Measurements from ENCODE around the gene PSMA8.

PSMA8 gene

DNA sequence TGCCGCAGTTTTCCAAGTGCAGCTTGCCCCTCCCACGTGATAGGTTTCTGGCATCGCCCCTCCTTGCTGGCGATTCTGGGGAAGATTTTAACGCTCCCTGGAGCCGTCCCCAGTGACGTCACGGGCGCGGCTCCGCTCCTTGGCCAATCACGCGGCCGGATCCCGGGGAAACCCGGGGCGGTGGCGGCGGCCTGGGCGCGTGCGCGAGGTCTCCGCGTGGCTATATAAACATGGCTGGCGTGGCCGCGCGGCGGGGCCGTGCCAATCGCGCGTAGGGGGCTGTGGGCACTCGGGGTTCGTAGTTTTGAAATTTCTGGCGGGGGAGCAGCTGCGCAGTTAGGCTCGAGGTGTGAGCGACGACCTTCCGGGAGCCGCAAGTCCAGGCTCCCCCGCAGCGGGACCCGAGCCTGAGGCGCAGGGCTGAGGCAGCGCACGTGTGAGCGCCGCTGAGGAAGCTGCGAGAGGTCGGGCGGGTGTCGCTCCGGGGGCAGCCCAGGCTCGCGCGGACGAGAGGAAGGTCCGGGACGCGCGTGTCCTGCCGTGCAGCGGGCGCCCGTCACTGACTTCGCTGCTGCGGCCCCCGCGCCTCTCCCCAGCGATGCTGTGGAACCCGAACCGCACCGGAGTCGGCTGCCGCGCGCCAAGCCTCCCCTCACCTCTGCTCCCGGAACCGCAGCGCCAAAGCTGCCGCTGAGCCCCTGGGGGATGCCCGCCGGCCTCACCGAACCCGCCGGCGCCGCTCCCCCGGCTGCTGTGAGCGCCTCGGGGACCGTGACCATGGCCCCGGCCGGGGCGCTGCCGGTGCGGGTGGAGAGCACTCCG lies 92.8 kb downstream of the PSMA8 start, which contains the start of gene TAF4B:
Gene TAF4B, plus strand, starts transcription at position 217 of the 822 bp plus-strand sequence. Its CDS starts 489 bp downstream, at position 706.
- Histone ChIP-seq H3K27me3 (ENCODE audit: control insufficient read depth in 1 of 2, insufficient read depth in 1 of 2, low read length in 2 of 2) (no peaks in the 10 kb centered on the region), H3K4me3 (ENCODE audit: insufficient read depth in 1 of 2, low read depth in 1 of 2, low read length in 2 of 2) (peak within 1 kb of the TSS; percentile 91 to 96), H2BK120ac (ENCODE audit: low read depth, low read length) (no peak within 1 kb of the TSS), H2AFZ (ENCODE audit: low read depth, low read length) (peak within 1 kb of the TSS; percentile 95), H3K4me1 (ENCODE audit: control insufficient read depth, insufficient read depth, low read depth, low read length) (peaks cover 5% of the 10 kb centered on the region), H2BK15ac (ENCODE audit: low read depth, poor library complexity, severe bottlenecking) (peak within 1 kb of the TSS; percentile 5), H3K27ac (ENCODE audit: low read length, poor library complexity, severe bottlenecking) (no peak within 1 kb of the TSS), H3K9ac (ENCODE audit: low read length) (peak within 1 kb of the TSS; percentile 96), H3K14ac (ENCODE audit: low read length in 2 of 2) (peak within 1 kb of the TSS in 1 of 2 experiments; percentile 53), H4K8ac (ENCODE audit: low read length) (peak within 1 kb of the TSS; percentile 3), H3K4ac (ENCODE audit: low read depth in 1 of 2, low read length in 2 of 2) (peak within 1 kb of the TSS in 1 of 2 experiments; percentile 14), H3K79me1 (replicated peaks; ENCODE audit: low read length, poor library complexity, severe bottlenecking) (peaks cover 7% of the 10 kb centered on the region), H4K91ac (ENCODE audit: low read length) (no peak within 1 kb of the TSS), H2BK5ac (ENCODE audit: low read depth, low read length, poor library complexity, severe bottlenecking) (no peak within 1 kb of the TSS), H3K18ac (ENCODE audit: low read depth in 1 of 2, low read length in 2 of 2) (peak within 1 kb of the TSS; percentile 46 to 60), H3K23ac (ENCODE audit: low read length in 2 of 2) (peak within 1 kb of the TSS in 1 of 2 experiments; percentile 85), H3K36me3 (ENCODE audit: control insufficient read depth in 1 of 2, insufficient read depth in 2 of 2, low read depth in 1 of 2, low read length in 2 of 2) (no peaks in the 10 kb centered on the region), H2BK12ac (ENCODE audit: low read length in 2 of 2) (peak within 1 kb of the TSS in 1 of 2 experiments; percentile 10), H3K4me2 (ENCODE audit: low read length, poor library complexity, severe bottlenecking) (peak within 1 kb of the TSS; percentile 100), H3K9me3 (ENCODE audit: control insufficient read depth, low read length) (no peaks in the 10 kb centered on the region), H2AK5ac (ENCODE audit: low read length, severe bottlenecking) (no peak within 1 kb of the TSS)
- peak; percentile 88 for DNase-seq
- under 1% methylated on average over 78 of the region's 101 CpGs for WGBS

GRCh38 chr18:26227051-26227670 lies 93.5 kb downstream of the PSMA8 start:
- Histone ChIP-seq H3K4me3 (ENCODE audit: insufficient read depth in 1 of 2, low read depth in 1 of 2, low read length in 2 of 2) (peak overlapping the region; percentile 91 to 96), H3K14ac (ENCODE audit: low read length in 2 of 2) (no peak overlapping the region), H3K4ac (ENCODE audit: low read depth in 1 of 2, low read length in 2 of 2) (peak overlapping the region in 1 of 2 experiments; percentile 14), H3K4me1 (ENCODE audit: control insufficient read depth, insufficient read depth, low read depth, low read length) (peaks cover 5% of the 10 kb centered on the region), H3K36me3 (ENCODE audit: control insufficient read depth in 1 of 2, insufficient read depth in 2 of 2, low read depth in 1 of 2, low read length in 2 of 2) (no peaks in the 10 kb centered on the region), H2BK15ac (ENCODE audit: low read depth, poor library complexity, severe bottlenecking) (no peak overlapping the region), H4K8ac (ENCODE audit: low read length) (no peak overlapping the region), H2AFZ (ENCODE audit: low read depth, low read length) (peak overlapping the region; percentile 95), H2BK12ac (ENCODE audit: low read length in 2 of 2) (no peak overlapping the region), H3K27ac (ENCODE audit: low read length, poor library complexity, severe bottlenecking) (no peak overlapping the region), H3K79me1 (replicated peaks; ENCODE audit: low read length, poor library complexity, severe bottlenecking) (peaks cover 9% of the 10 kb centered on the region), H2BK120ac (ENCODE audit: low read depth, low read length) (no peak overlapping the region), H2AK5ac (ENCODE audit: low read length, severe bottlenecking) (no peak overlapping the region), H3K9me3 (ENCODE audit: control insufficient read depth, low read length) (no peaks in the 10 kb centered on the region), H2BK5ac (ENCODE audit: low read depth, low read length, poor library complexity, severe bottlenecking) (no peak overlapping the region), H3K9ac (ENCODE audit: low read length) (peak overlapping the region; percentile 96), H3K23ac (ENCODE audit: low read length in 2 of 2) (peak overlapping the region in 1 of 2 experiments; percentile 85), H3K4me2 (ENCODE audit: low read length, poor library complexity, severe bottlenecking) (peak overlapping the region; percentile 100), H3K27me3 (ENCODE audit: control insufficient read depth in 1 of 2, insufficient read depth in 1 of 2, low read length in 2 of 2) (no peaks in the 10 kb centered on the region), H3K18ac (ENCODE audit: low read depth in 1 of 2, low read length in 2 of 2) (peak overlapping the region in 1 of 2 experiments; percentile 60), H4K91ac (ENCODE audit: low read length) (no peak overlapping the region)
- DNase-seq, result peak; percentile 3
- 6% methylated on average over 27 of the region's 28 CpGs for WGBS

GRCh38 chr18:26228562-26229260 lies 95.0 kb downstream of the PSMA8 start:
- H3K9ac ChIP-seq (ENCODE audit: low read length), result no peak overlapping the region

More at GRCh38 chr18:26228562-26229260, 95.0 kb downstream of the PSMA8 start:
- Histone ChIP-seq H3K23ac (ENCODE audit: low read length in 2 of 2) (no peak overlapping the region), H3K9me3 (ENCODE audit: control insufficient read depth, low read length) (no peaks in the 10 kb centered on the region), H3K79me1 (replicated peaks; ENCODE audit: low read length, poor library complexity, severe bottlenecking) (peaks cover 9% of the 10 kb centered on the region), H2BK5ac (ENCODE audit: low read depth, low read length, poor library complexity, severe bottlenecking) (no peak overlapping the region), H3K36me3 (ENCODE audit: control insufficient read depth in 1 of 2, insufficient read depth in 2 of 2, low read depth in 1 of 2, low read length in 2 of 2) (no peaks in the 10 kb centered on the region), H3K27ac (ENCODE audit: low read length, poor library complexity, severe bottlenecking) (no peak overlapping the region), H2AK5ac (ENCODE audit: low read length, severe bottlenecking) (no peak overlapping the region), H3K4ac (ENCODE audit: low read depth in 1 of 2, low read length in 2 of 2) (no peak overlapping the region), H3K4me2 (ENCODE audit: low read length, poor library complexity, severe bottlenecking) (no peak overlapping the region), H3K18ac (ENCODE audit: low read depth in 1 of 2, low read length in 2 of 2) (no peak overlapping the region), H2BK120ac (ENCODE audit: low read depth, low read length) (no peak overlapping the region), H3K4me1 (ENCODE audit: control insufficient read depth, insufficient read depth, low read depth, low read length) (peaks cover 5% of the 10 kb centered on the region), H2AFZ (ENCODE audit: low read depth, low read length) (no peak overlapping the region), H4K91ac (ENCODE audit: low read length) (no peak overlapping the region), H4K8ac (ENCODE audit: low read length) (no peak overlapping the region), H2BK15ac (ENCODE audit: low read depth, poor library complexity, severe bottlenecking) (no peak overlapping the region), H3K27me3 (ENCODE audit: control insufficient read depth in 1 of 2, insufficient read depth in 1 of 2, low read length in 2 of 2) (no peaks in the 10 kb centered on the region), H3K14ac (ENCODE audit: low read length in 2 of 2) (no peak overlapping the region), H3K4me3 (ENCODE audit: insufficient read depth in 1 of 2, low read depth in 1 of 2, low read length in 2 of 2) (no peak overlapping the region), H2BK12ac (ENCODE audit: low read length in 2 of 2) (no peak overlapping the region)
- WGBS, result 87% methylated on average over 2 of the region's 6 CpGs
- no peak for DNase-seq

Data from mesenchymal stem cell (in vitro differentiated cells and primary cell).